CD4-positive, alpha-beta T cell treated with Interleukin-17A for 1 hour (primary cell): ENCODE results near the gene GRB10.
"Not testable (repeated sequence)": the region's sequence is repeated elsewhere in the genome, so short reads cannot be mapped to it uniquely, and the experiment has no call there.

Source experiments
- DNase-seq: peaks from one replicate; pipeline ENCODE4 v3.0.0-alpha.2; 2020

The GRB10 gene

DNA sequence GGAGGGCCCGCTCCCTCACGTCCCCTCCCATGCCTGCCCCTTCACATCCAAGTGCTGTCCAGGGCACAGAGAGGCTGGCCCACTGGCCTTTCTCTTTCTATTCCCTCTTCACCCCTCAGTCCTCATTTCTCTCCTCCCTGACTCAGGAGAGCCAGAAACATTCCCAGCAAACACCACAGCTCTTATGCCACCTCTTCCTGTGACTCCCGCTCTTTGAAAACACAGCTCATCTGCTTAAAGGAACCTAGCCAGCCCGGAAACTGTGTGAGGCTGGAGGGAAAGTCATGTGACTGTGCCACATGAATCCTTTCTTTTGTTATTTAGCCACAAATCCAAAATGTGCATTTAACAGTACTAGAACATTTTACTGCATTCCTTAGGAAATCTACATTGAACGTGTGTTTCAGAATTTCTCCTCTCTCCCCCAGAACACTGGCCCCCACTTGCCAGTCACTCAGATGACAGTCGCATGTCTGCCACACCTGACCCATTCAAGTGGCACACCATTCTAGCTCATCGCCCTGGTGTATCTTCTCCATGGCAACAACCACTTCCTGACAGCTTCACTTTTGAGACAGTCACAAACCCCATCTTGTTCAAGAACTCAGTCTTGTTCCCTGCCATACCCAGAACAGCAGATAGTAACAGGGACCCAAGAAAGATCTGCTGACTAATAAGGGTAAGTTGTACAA, 42.8 kb downstream of the GRB10 start:
- DNase-seq: peak; percentile 89

DNA sequence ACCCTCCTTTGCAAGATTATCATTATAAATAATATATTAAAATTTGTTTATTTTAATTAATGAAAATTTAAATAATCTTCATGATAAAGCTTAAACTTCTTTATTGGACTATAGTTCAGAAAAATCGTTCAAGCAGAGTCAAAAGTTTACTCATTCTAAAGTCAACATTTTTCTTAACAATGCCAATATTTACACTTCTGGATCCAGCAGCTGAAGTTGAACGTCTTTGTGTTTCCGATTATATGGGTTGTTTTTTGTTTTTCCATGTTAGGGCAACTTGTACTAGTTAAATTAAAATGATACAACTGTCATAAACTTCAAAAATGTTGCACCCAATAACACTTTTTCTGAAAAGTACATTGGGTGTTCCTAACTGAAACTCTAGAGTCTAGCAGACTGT, 43.8 kb downstream of the GRB10 start:
- DNase-seq: no peak

DNA sequence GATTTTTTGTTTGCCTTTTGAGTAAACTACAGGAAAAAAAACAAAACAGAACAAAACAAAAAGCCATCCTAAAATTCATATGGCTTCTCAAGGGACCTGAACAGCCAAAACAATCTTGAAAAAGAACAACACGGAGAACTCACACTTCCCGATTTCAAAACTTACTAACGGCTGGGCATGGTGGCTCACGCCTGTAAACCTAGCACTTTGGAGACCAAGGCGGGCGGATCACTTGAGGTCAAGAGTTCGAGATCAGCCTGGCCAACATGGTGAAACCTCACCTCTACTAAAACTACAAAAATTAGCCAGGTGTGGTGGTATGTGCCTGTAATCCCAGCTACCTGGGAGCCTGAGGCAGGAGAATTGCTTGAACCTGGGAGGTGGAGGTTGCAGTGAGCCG, 46.9 kb downstream of the GRB10 start:
- DNase-seq: not testable (repeated sequence)

DNA sequence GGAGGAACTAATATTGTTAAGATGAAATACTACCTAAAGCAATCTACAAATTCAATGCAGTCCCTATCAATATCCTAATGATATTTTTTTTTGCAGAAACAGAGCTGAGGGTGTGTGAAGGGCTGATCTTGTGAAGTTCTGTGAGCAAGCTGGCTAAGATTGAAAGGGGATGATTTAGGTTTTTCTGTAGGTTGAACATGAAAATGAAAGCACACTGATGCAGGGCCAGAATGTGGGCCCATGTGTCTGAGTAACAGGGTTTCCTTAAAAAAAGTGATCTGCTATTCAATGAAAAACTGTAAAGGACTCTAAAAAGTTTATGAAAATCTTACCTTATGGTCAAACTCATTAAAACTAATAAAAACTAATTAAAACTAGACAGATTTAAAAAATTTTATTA, 47.4 kb downstream of the GRB10 start:
- no peak for DNase-seq

DNA sequence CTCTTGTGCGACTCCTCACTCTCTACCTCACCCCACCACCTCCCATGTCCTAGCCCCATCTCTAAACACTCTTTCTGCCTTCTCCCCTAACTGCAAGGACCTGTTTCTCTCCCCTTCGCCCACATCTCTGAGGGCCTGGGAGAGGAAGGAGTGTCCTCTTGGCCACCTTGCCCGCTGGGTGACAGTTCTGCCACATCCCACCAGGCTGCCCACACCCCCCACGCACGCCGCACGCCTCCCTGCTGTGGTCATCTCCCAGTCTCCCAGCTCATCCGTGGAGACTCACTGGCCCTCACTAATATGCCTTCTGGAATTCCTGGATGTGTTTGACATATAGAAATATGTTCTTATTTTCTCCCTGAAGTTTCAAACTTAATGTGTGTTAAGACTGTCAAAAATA, 48.5 kb downstream of the GRB10 start:
- DNase-seq: no peak

DNA sequence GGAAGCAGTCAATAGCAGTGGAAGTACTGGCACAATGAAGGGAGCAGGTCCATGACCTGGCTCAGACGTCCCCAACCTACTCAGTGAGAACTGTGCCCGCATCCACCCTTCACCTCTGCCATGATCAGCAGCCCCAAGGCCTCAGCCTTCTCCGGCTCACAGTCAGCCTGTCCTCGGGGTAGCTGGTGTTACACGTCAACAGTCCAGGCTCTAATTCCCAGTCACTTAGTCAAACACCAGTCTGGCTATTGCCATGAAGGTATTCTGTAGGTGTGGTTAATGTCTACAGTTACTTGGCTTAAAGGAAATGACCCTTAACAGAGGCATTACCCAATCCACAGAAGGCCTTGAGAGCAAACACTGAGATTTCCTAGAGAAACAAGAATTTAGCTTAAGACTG, 49.1 kb downstream of the GRB10 start:
- no peak for DNase-seq

DNA sequence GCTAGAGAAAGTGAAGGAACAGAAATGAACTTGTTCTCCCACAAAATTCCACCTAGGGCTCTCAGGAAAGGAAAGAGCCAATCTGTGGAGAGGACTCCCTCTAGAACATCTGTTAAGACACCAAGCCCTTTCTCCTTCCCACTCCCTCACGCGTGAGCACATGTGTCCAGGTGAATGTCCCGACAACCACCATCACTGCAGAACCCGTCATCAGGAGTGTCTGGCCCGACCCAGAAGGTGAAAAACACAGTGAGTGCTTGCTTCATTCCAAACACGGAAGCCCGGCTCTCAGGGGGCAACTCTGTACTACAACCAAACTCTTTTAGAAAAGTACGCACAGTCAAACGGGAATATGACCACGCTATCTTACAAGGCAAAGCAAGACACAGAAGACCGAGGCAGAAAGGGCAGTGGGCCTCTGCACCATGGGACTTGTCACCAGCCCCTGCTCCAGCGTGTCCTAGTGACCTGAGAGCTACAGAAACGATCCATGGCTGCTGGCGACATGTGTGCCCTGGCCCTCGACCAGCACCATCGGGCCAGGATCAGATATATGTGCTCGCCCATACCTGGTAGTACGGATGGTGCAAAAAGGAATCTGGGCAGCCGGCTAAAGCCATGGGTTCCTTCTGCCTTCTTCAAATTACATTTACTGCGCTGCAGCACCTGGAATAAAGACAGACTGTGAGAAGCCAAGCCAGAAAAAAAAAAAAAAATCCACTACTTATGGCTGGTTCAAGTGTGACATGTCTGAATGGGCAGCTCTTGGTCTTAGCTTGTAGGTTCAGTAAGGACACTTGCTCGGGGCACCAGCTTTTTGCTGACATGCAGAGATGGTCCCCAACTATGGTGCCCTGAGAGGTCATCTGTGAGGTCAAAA, 50.8 kb downstream of the GRB10 start:
- no peak for DNase-seq

DNA sequence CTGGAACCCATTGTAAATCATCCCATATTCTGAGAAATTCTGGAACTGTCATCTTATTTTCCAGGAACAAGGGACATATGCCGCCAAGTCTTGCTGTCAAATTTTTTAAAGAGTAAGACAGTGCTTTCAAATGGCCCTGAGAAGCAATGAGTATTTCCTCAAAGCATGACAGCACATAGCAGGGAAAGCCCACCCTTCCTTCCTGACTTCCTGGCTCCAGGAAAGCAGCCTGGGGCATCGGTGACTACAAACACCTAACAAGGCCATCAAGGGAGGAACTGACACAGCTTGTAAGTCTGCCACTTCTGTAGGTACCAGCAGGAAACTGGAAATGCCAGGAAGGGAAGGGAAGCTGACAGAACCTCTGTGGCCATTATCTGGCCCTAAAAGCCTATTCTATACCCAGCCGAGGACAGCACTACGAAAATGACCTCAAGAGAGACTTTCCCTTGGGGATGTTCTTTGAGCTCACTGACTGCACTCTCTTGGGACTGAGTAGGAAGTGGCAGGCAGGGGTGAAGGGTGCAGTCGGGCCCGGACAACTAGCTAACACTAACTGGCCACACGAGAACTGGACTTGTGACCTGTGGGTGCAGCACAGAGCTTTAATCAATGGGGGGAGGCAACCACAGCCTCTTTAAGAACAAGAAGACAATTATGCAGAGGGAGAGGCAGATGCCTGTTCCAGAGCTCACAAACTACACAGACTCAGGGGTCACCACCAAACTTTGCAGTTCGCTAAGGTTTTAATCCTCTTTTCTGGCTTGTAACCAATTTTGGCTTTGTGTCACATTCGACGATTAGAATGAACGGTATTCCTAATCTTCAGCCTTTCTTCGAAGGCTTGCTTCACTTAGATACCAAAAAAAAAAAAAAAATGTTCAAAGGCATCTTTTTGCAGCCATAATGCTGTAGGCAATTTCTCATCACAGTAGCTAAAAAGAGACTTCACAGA, 52.0 kb downstream of the GRB10 start:
- DNase-seq: no peak

DNA sequence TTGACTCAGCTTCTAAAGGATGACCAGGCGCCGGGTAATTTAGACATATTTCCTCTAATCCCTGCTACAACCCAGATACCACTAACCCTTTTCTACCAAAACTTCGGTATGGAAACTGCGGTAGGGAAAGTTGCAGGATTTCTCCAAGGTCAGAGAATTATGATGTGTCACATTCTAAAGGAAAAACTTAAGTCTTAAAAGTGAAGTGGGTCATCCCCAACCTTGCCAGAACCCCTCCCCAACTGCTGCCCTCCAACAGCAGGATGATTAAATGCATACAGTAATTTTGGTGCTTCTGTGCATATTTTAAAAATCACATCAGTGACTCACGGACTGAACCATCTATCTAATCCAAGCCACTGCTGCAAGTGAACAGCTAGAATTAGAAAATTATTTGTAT, 52.7 kb downstream of the GRB10 start:
- no peak for DNase-seq

DNA sequence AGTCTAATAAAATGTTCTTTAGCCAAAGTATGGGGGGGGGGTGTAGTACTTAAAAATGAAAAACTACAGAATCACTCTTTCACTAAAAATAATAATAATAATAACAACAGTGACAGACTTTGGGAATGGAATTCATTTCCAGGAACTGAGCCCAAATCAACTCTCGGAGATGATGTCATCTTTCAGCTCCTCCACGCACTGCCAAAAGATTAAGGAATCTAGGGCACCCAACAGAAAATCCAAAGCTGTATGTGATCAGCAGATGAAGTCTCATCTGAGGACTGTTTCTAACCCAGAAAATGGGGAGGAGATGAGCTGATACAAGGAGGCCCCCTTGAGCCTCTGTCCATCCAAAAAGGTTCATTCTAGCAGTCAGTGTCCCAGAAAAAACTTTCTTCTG, 54.5 kb downstream of the GRB10 start:
- DNase-seq: no peak

DNA sequence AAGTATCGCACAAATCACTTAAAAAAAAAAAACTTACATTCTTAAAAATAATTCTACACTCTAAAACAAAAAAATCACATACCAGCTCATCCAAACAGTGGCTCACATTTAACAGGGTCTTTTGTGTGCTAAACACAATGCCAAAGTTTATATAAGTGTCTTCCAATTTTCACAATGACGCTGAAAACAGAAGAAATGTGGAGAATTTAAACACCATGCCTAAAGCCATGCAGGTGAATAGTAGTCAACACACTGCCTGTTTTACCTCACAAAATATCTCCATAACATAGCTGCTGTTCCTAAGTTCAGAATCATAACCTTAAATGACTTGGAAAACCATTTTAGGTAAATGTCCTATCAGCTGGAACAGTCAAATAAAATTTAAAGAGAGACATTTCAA, 55.0 kb downstream of the GRB10 start:
- DNase-seq: no peak

DNA sequence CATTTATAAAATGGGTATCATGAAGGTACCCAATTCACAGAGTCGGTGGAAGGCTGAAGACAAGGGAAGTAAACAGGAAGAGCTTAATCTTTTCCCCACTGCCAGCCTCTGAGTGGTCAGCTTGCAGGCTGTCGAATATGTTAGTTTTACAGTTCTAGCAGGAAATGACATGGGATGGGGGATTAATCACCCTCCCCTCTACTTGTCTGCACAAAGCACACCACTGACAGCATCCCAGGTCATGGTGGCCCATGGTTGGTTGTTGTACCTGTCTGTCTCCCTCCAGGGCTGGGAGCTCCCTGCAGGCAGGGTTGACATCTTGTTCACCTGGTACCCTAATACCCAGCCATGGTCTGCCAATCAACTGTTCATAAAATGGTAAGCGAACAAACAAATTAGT, 55.6 kb downstream of the GRB10 start:
- DNase-seq: no peak

DNA sequence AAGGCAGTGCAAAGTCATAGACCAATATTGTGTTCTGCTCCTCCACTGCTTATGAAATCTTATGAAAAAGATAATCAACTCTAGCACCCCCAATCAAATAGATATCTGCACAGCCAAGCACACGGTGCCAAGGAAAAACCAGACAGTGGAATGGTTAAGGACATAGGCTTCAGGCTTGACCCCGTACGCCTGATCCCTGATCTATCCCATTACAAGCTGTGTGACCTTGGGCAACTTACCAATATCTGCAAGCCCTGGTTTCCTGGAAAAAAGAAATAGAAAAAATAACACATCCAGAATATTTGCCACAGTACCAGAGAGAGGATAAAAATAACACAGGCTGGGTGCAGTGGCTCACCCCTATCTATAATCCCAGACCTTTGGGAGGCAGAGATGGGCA, 56.9 kb downstream of the GRB10 start:
- DNase-seq: no peak

DNA sequence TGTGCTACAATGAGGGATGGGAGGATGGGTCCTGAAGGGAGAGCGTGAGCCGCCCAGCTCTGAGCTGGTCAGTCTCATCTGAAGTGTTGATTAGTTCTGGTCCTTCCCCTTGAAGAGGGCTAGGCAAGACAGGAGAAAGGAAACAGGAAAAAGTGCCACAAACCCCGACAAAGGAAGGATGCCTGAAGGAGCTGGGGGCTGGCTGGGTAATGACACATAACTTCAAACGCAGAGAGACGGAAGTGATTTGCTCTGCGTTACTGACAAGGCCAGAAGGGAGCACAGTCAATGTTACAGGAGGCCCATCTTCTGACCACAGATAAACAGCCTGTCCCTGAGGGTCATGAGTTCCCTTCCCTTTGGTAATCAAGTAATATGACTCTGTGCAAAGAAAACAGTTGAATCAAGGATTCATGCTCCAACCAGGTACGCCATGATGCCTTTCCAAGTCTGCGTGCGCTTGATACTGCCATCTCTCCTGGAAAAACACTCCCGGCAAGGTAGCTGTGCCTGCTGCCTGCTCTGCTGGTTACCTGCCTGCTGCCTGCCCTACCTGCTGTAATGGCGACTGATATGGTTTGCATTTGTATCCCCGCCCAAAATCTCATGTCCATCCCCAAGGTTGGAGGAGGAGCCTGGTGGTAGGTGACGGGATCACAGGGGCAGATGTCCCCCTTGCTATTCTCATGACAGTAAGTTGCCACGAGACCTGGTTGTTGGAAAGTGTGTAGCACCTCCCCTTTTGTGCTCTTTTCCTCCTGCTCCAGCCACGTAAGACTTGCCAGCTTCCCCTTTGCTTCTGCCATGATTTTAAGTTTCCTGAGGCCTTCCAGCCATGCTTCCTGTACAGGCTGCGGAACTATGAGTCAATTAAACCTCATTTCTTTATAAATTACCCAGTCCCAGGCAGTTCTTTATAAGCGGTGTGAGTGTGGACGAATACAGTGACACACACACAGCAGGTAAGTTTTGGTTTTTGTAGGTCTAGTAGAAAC, 57.9 kb downstream of the GRB10 start:
- no peak for DNase-seq

DNA sequence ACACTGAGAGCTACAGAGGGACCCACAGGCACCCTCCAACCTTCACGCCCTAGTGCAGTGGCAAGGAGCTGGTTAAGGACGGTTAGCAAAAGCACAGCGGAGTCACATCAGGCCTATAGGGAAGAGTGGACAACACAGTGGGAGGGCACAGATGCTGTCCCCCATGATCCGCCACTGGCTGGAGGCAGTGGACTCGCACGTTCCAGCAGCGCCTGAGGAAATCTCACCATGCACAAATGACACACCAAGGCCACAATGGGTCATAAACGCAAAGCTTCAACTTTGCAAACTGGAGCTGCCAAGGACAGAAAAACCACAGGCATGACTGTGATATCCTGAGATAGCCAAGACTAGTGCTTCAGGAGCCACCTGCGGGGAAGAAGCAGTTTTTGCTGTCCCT, 58.8 kb downstream of the GRB10 start:
- DNase-seq: no peak

DNA sequence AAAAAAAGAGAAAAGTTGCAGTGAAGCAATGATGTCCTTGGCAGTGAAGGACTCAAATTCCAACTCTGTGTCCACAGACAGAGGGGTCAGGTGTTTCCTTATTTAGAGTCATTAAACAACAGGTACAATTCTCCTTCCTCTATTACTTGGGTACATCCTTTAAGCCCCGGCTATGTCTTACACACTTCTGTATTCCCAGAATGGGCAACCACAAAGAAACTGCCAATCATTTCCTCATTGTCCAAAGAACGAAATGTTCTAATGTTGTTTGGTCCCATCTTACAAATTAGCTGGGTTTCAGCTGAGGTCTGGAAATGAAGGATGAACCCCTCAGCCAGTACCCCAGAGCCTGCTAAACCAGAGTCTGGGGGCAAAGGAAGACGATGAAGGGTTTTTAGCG, 59.5 kb downstream of the GRB10 start:
- DNase-seq: no peak

DNA sequence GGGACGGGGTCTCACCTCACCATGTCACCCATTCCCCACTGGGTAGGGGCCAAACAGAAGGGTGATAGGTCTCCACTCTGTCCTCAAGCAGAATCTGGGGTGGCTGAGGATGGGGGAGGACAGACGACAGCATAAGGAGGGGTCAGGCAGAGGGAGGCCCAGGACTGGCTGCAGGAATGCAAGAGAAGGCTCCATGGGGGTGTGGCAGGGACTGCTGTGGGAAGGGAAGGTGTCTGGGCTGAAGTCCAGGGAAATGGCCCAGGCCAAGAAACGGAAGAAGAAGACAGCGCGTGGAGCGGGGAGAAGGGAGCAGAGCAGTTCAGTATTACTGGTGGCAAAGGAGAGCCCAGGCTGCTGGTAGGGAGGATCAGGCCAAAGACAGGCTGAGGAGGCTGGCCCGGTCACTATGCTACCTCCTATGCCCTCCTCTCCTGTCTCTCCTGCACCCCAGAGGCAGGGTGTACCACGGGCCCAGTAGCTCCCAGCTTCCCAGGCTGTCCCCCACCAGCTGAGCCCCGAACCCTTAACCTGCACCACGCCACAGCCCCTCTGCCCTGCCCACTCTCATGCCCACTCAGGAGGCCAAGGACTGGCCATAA, 60.9 kb downstream of the GRB10 start:
- DNase-seq: no peak

DNA sequence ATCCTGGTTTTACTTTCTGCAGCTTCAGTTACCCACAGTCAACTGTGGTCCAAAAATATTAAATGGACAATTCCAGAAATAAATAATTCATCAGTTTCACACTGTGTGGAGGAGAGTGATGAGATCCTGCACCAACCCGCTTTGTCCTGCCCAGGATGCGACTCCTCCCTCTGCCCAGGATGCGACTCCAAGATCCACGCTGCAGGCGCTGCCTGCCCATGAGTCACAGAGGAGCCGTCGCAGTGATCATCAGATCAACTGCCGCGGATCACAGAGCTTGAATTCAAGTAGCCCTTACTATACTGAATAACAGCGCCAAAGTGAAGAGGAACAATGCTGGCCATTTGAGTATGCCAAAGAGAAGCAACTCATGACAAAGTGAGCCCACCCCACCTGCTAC, 61.5 kb downstream of the GRB10 start:
- no peak for DNase-seq

DNA sequence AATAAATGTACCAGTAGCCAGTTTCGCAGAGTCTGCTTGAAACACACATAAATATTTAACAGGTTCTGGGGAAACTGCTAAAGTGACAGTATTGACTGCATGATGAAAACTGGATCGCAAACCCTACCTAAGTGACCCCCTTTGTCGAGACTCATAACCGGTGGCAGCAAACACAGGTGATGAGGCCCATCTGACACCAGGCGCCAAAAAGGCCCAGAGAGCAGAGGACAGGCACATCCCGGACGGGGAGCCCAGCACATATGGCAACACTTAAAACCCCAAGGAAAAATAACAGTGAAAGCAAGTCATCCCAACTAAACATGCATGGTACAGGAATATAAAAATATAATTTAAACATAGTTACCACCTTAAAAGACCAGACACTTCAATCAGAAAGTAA, 62.4 kb downstream of the GRB10 start:
- DNase-seq: no peak

DNA sequence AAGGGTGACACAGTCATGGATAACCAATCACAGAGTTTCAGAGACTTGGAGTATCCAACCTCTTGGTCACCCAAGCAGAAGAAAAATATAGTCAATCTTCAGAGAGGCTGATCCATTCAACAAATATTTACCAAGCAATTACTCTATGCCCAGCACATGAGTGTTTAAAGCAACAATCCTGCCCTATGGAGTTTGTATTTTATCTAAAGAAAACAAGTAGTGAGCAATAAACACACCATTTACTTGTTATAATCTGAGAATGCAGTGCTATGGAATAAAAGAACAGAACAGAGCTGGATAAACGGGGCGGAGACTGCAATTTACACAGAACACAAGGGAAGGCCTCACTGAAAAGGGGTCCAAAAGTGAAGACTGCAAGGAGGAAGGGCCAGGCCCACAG, 63.8 kb downstream of the GRB10 start:
- DNase-seq: no peak

DNA sequence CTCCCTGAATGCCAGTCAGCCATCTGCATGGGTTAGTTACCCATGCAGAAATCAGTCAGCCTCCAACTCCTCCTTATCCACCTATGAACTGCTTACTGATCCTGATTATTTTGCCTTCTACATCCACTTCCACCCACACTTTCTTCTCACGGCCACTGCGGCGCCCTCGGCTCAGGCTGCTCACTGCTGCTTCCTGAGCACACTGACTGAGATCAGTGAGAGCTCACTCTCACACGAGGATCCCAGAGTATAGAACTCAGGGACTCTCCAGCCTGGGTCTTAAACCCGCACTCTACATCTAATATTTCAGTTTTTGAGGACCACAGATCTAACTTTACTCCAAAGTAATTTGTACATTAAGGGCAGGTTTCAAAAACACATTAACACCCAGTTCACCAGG, 64.4 kb downstream of the GRB10 start:
- DNase-seq: no peak

DNA sequence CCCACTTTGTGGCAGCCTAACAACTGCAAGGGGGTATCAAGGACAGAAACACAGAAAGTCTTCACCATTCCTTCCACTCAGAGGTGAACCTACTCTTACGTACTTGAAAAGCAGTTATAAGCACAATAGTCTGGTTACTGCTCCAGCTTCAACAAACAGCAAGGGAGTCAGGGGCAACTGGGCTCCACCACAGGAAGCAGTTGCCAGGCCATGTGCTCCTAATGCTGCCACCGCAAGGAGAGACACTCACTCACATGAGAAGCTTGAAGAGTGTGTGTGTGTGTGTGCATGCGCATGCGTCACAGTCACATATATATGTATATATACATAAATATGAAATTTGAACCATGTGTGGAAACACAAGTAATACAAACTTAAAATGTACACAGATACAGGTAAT, 65.5 kb downstream of the GRB10 start:
- DNase-seq: no peak
